Esophagus muscularis mucosa (tissue), 4 donors: ENCODE data around the gene USP13.

Experiments used
- CTCF ChIP-seq, 3 experiments: fragments of 200-600 bp in 2 of 3; fragments of 450-650 bp in 1 of 3; sonication (generic) in 2 of 3; IDR thresholded peaks; one replicate each; pipeline ENCODE4 v1.5.1; 2017 to 2019; ENCODE audit warnings: antibody characterized with exemption in 3 of 3, mild to moderate bottlenecking in 2 of 3, moderate library complexity in 1 of 3
- EP300 ChIP-seq: sonication (generic); formaldehyde crosslinking; IDR thresholded peaks from one replicate; pipeline ENCODE4 v1.6.1; 2017; ENCODE audit warnings: antibody characterized with exemption
- POLR2A ChIP-seq: fragments of 450-650 bp; IDR thresholded peaks from one replicate; pipeline ENCODE4 v1.6.1; 2017; ENCODE audit warnings: antibody characterized with exemption, moderate library complexity, mild to moderate bottlenecking, low read depth

- no peak for TF ChIP-seq POLR2A
- TF ChIP-seq CTCF (IDR thresholded peaks at IDR 0.05): no peak
- TF ChIP-seq EP300: no peak
These were observed 43.0 kb downstream of the USP13 start for GRCh38 chr3:179695672-179696313.
